Endothelial cell of umbilical vein (primary cell): ENCODE measurements around the gene UNC5C. TPM values are rescaled to one million over a fixed set of nuclear protein-coding genes. Genes with fewer than 3 reads are reported as not detected.
A peak's percentile ranks its signal among the peaks of the same experiment; 100 is the strongest.

Source experiments
- BruUV-seq: library from RNA; stranded (reverse); fragments of 400-500 nt; replicated peaks from 2 replicates; lab custom pipeline; 2021; lab: Mats Ljungman, UMichigan
- CTCF ChIA-PET: fragments of 300-600, 350-600 bp; sonication (Branson Sonifier 250); formaldehyde crosslinking; loops from one replicate; lab custom pipeline; 2021; ENCODE audit warnings: antibody characterized with exemption, inconsistent platforms; lab: Charles Lee
- POLR2A ChIA-PET: fragments of 300-600, 350-600 bp; sonication (Branson Sonifier 250); formaldehyde crosslinking; loops from one replicate; lab custom pipeline; 2021; ENCODE audit warnings: antibody characterized with exemption, inconsistent platforms; lab: Charles Lee
- DNase-seq: peaks from one replicate; pipeline ENCODE4 v3.0.0-alpha.2; 2011; ENCODE audit warnings: low read depth, low spot score
- FAIRE-seq: peaks from 2 replicates; lab custom pipeline; 2011; peaks lifted over from hg19 to GRCh38; lab: Jason Lieb, UNC
- H2AFZ ChIP-seq: 2 replicates; pipeline ENCODE4 v1.6.0; 2012; ENCODE audit warnings: low read depth, low read length, control low read depth, inconsistent platforms
- H3K27ac ChIP-seq: 2 replicates; pipeline ENCODE4 v1.5.1; 2011; ENCODE audit warnings: low read depth, mild to moderate bottlenecking, control low read depth, low read length, moderate library complexity; ENCODE audit not compliant: insufficient read depth
- H3K27me3 ChIP-seq, 2 experiments: 2 replicates each; pipeline versions ENCODE4 v1.6.0 to v1.6.1; 2011; ENCODE audit warnings: low read length in 2 of 2, mixed read lengths in 1 of 2; ENCODE audit not compliant: control insufficient read depth in 2 of 2, insufficient read depth in 2 of 2
- H3K36me3 ChIP-seq, 2 experiments: 2 replicates in 1 of 2; 3 replicates in 1 of 2; pipeline ENCODE4 v1.5.1; 2011; ENCODE audit warnings: low read length in 2 of 2, mild to moderate bottlenecking in 1 of 2, moderate library complexity in 1 of 2; ENCODE audit not compliant: control insufficient read depth in 2 of 2, insufficient read depth in 2 of 2; ENCODE audit errors: extremely low read depth in 1 of 2
- H3K4me1 ChIP-seq: 3 replicates; pipeline ENCODE4 v1.5.1; 2011; ENCODE audit warnings: mild to moderate bottlenecking, low read length; ENCODE audit not compliant: control insufficient read depth, insufficient read depth; ENCODE audit errors: extremely low read depth
- H3K4me2 ChIP-seq: 2 replicates; pipeline ENCODE4 v1.6.1; 2011; ENCODE audit warnings: low read length, control low read depth, mixed read lengths; ENCODE audit not compliant: insufficient read depth
- H3K4me3 ChIP-seq, 3 experiments: fragments of 200-600 bp in 1 of 3; sonication (generic), shearing (Covaris generic) in 1 of 3; replicated peaks in 1 of 3; 2 replicates each; pipeline ENCODE4 v1.5.1; 2011 to 2016; ENCODE audit warnings: control low read depth in 3 of 3, low read length in 3 of 3, mild to moderate bottlenecking in 2 of 3, inconsistent platforms in 1 of 3, low read depth in 1 of 3, moderate library complexity in 1 of 3; ENCODE audit not compliant: insufficient read depth in 1 of 3
- H3K79me2 ChIP-seq: 2 replicates; pipeline ENCODE4 v1.6.0; 2012; ENCODE audit warnings: low read length, inconsistent platforms; ENCODE audit not compliant: control insufficient read depth, insufficient read depth
- H3K9ac ChIP-seq: replicated peaks from 2 replicates; pipeline ENCODE3; 2011; ENCODE audit warnings: low read length, control low read depth; ENCODE audit not compliant: insufficient read depth; ENCODE audit errors: extremely low read depth
- H3K9me1 ChIP-seq: replicated peaks from 3 replicates; pipeline ENCODE4 v1.6.0; 2011; ENCODE audit warnings: mild to moderate bottlenecking, low read length; ENCODE audit not compliant: control insufficient read depth, insufficient read depth; ENCODE audit errors: extremely low read depth
- H3K9me3 ChIP-seq: replicated peaks from 2 replicates; pipeline ENCODE4 v1.5.1; 2012; ENCODE audit warnings: low read length, inconsistent platforms; ENCODE audit not compliant: control insufficient read depth, insufficient read depth
- H4K20me1 ChIP-seq: replicated peaks from 2 replicates; pipeline ENCODE3; 2011; ENCODE audit warnings: mild to moderate bottlenecking, low read length; ENCODE audit not compliant: control insufficient read depth, insufficient read depth; ENCODE audit errors: extremely low read depth
- EZH2 ChIP-seq: IDR thresholded peaks from 2 replicates; pipeline ENCODE4 v1.6.1; 2012; ENCODE audit warnings: borderline replicate concordance, low read depth, mild to moderate bottlenecking, moderate library complexity, low read length, inconsistent platforms; ENCODE audit not compliant: severe bottlenecking
- FOS ChIP-seq: IDR thresholded peaks from 2 replicates; pipeline ENCODE4 v1.6.1; 2011; ENCODE audit warnings: mild to moderate bottlenecking, low read length, moderate library complexity, borderline replicate concordance; ENCODE audit not compliant: insufficient read depth
- GATA2 ChIP-seq: IDR thresholded peaks from 2 replicates; pipeline ENCODE4 v1.7.0; 2011; ENCODE audit warnings: low read depth, mild to moderate bottlenecking, moderate library complexity, mixed read lengths, low read length; ENCODE audit not compliant: insufficient read length, insufficient read depth
- JUN ChIP-seq: IDR thresholded peaks from 2 replicates; pipeline ENCODE4 v1.6.1; 2011; ENCODE audit warnings: borderline replicate concordance, low read depth; ENCODE audit not compliant: insufficient read length, insufficient read depth
- MYC ChIP-seq: IDR thresholded peaks from one replicate; pipeline ENCODE4 v1.6.1; 2011; ENCODE audit warnings: mild to moderate bottlenecking, low read depth, low read length
- POLR2A ChIP-seq: IDR thresholded peaks from 2 replicates; pipeline ENCODE4 v1.6.1; 2012; ENCODE audit warnings: low read depth, mild to moderate bottlenecking, control low read depth, low read length
- POLR2AphosphoS5 ChIP-seq: IDR thresholded peaks from 2 replicates; pipeline ENCODE4 v1.6.1; 2012; ENCODE audit warnings: low read depth, mild to moderate bottlenecking, control low read depth, low read length, moderate library complexity; ENCODE audit not compliant: insufficient read depth
- dilution Hi-C: fragments of 300-500 bp; cut with MboI; formaldehyde crosslinking; loops from one replicate; pipeline ENCODE4 v1.15.0; 2019; ENCODE audit warnings: low sequenced_read_pairs; ENCODE audit not compliant: extremely low pct_ligation_motif_present
- intact Hi-C: fragments of 100-400 bp; cut with micrococcal nuclease; formaldehyde crosslinking; loops from one replicate; pipeline ENCODE4 v1.10.0; 2022
- polyA plus RNA-seq, 4 experiments: library from polyadenylated mRNA; depleted of rRNA in 3 of 4; stranded (reverse) in 3 of 4; unstranded in 1 of 4; fragments of >200 nt; gene quantifications; 2 replicates each; pipeline versions ENCODE4 v1.2.1 to v1.2.3, GENCODE V29; 2011 to 2012; ENCODE audit warnings: missing spikeins in 1 of 4
- total RNA-seq: library from RNA; stranded (reverse); gene quantifications from 2 replicates; pipeline ENCODE4 v1.2.3, GENCODE V29; 2021
- TF ChIP-seq, protein P1 (sequence below): IDR thresholded peaks from 2 replicates; pipeline ENCODE4 v1.6.1; 2011; ENCODE audit not compliant: insufficient read depth, insufficient read length
- TF ChIP-seq, protein P2 (sequence below), 2 donors: IDR thresholded peaks; 1 replicate in 1 of 2; 2 replicates in 1 of 2; pipeline ENCODE4 v1.5.1; 2011; ENCODE audit warnings: low read length in 2 of 2, mild to moderate bottlenecking in 2 of 2, moderate library complexity in 2 of 2, control low read depth in 1 of 2, inconsistent platforms in 1 of 2, low read depth in 1 of 2; ENCODE audit not compliant: insufficient read depth in 1 of 2; ENCODE audit errors: extremely low read depth in 1 of 2

The UNC5C gene
- total and polyA plus RNA-seq, 2 donors (not counting 3 experiments of a cell fraction or from before 2014, with no cell fraction given) = 0.44 to 0.53 TPM

DNA sequence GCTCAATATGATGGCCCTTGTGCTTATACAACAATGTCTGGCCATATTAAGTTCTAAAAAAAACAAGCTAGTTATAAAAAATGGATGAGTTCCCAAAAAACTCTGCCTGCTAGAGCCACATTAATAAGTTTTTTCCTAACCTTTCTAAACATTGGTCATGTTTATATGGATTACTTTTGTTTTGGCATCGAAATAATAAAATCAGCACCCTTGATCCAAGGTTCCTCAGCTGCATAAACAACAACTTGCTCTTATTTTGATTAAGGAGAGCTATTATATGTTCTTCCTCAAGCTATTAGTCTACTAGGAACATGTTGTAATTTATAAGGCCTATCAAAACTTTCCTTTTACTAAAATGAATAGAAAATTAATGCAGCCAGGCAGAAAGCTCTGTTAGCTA is 48.4 kb downstream of the UNC5C start:
- no peak overlapping the region for H3K9ac ChIP-seq
- DNase-seq (peak; percentile 25), FAIRE-seq (no peak)
- no peak overlapping the region for H3K27ac ChIP-seq
- intact Hi-C loops = no loop called here
- H3K4me1 ChIP-seq = peaks cover 4% of the 10 kb centered on the region
- no peak overlapping the region for H3K4me2 ChIP-seq
- H3K27me3 ChIP-seq = no peaks in the 10 kb centered on the region
- dilution Hi-C loops = no loop called here
- H3K36me3 ChIP-seq = no peaks in the 10 kb centered on the region
- CTCF ChIA-PET = interaction anchor here (1.3 to 2.2 kb wide), 2 partner anchors 11 to 344 kb away, joined by 3 to 18 read pairs; no protein-coding TSS in a partner anchor
- H3K79me2 ChIP-seq = no peaks in the 10 kb centered on the region
- H3K4me3 ChIP-seq = no peak overlapping the region
- no peak overlapping the region for H2AFZ ChIP-seq
- H4K20me1 ChIP-seq = no peaks in the 10 kb centered on the region
- POLR2A ChIA-PET = no interaction called here
- no peaks in the 10 kb centered on the region for H3K9me3 ChIP-seq
- no TSS peak for BruUV-seq
- peaks cover 2% of the 10 kb centered on the region for H3K9me1 ChIP-seq
- TF ChIP-seq GATA2 (no peak), POLR2AphosphoS5 (no peak), JUN (no peak), POLR2A (no peak), FOS (no peak)

DNA sequence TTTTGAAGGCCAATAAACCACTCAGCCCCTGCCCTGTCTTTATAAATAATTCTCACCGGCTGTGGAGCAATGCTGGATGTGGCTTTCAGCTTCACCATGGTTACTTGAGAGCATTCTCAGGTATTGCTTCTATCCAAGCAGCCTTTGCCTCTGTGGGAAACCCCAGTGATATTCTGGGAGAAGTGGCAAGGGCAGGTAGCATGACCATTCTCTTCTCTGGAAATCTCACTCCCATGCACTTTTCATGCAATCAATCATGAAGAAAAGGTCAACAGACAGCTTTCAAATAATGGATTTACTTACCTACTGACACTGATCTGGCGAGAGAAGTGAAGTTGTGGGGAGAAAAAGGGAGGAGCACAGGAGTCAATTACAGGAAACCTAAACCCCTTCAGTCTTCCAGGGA is 49.5 kb downstream of the UNC5C start:
- CTCF ChIA-PET = interaction anchor here (2.3 kb wide), 1 partner anchor 11 kb away, joined by 7 read pairs; no protein-coding TSS in a partner anchor
- no peak for FAIRE-seq
- no peaks in the 10 kb centered on the region for H3K79me2 ChIP-seq

More for the DNA sequence above, 49.5 kb downstream of the UNC5C start:
- Histone ChIP-seq H3K9ac (no peak overlapping the region), H3K9me1 (peaks cover 2% of the 10 kb centered on the region), H3K27me3 (no peaks in the 10 kb centered on the region), H3K4me3 (no peak overlapping the region), H3K27ac (no peak overlapping the region), H2AFZ (no peak overlapping the region), H3K4me2 (no peak overlapping the region), H4K20me1 (no peaks in the 10 kb centered on the region), H3K9me3 (no peaks in the 10 kb centered on the region), H3K36me3 (no peaks in the 10 kb centered on the region), H3K4me1 (no peaks in the 10 kb centered on the region)
- intact Hi-C loops = no loop called here
- no TSS peak for BruUV-seq
- no peak for DNase-seq
- TF ChIP-seq EZH2 (no peak), POLR2AphosphoS5 (no peak), JUN (no peak), FOS (no peak), GATA2 (no peak), POLR2A (no peak), MYC (no peak)
- TF ChIP-seq, protein P1, sequence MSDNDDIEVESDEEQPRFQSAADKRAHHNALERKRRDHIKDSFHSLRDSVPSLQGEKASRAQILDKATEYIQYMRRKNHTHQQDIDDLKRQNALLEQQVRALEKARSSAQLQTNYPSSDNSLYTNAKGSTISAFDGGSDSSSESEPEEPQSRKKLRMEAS = no peak
- TF ChIP-seq, protein P2, sequence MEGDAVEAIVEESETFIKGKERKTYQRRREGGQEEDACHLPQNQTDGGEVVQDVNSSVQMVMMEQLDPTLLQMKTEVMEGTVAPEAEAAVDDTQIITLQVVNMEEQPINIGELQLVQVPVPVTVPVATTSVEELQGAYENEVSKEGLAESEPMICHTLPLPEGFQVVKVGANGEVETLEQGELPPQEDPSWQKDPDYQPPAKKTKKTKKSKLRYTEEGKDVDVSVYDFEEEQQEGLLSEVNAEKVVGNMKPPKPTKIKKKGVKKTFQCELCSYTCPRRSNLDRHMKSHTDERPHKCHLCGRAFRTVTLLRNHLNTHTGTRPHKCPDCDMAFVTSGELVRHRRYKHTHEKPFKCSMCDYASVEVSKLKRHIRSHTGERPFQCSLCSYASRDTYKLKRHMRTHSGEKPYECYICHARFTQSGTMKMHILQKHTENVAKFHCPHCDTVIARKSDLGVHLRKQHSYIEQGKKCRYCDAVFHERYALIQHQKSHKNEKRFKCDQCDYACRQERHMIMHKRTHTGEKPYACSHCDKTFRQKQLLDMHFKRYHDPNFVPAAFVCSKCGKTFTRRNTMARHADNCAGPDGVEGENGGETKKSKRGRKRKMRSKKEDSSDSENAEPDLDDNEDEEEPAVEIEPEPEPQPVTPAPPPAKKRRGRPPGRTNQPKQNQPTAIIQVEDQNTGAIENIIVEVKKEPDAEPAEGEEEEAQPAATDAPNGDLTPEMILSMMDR (IDR thresholded peaks at IDR 0.05; ENCODE audit: extremely low read depth in 1 of 2, insufficient read depth in 1 of 2, low read depth in 1 of 2, low read length in 2 of 2) = no peak
- dilution Hi-C loops = no loop called here
- POLR2A ChIA-PET = no interaction called here
